NCI-H510A treated with DMSO at 0.1 percent for 48 hours (cell line): ENCODE measurements around the gene RSPH10B2.
"Not testable (repeated sequence)": the region's sequence is repeated elsewhere in the genome, so short reads cannot be mapped to it uniquely, and the experiment has no call there.

Experiments
- DNase-seq: peaks from one replicate; lab custom pipeline; 2025; lab: John Stamatoyannopoulos, UW

Gene RSPH10B2

GRCh38 chr7:6843092-6843491 lies 89.2 kb downstream of the RSPH10B2 start:
- DNase-seq = not testable (repeated sequence)

- not testable (repeated sequence) for DNase-seq
Measured at GRCh38 chr7:6843654-6844053, 89.8 kb downstream of the RSPH10B2 start.

GRCh38 chr7:6845971-6846449 lies 92.1 kb downstream of the RSPH10B2 start:
- not testable (repeated sequence) for DNase-seq

- not testable (repeated sequence) for DNase-seq
Measured at GRCh38 chr7:6847751-6848150, 93.8 kb downstream of the RSPH10B2 start.
